ENCODE measurements around the gene TRAFD1.

GRCh38 chr12:112112409-112113133 is 12.8 kb upstream of the TRAFD1 start:
- no peak for TF ChIP-seq CTCF (IDR thresholded peaks at IDR 0.05; ENCODE audit: borderline replicate concordance, extremely low read depth, low read length, poor library complexity, severe bottlenecking)
- no peak for TF ChIP-seq EZH2 (IDR thresholded peaks at IDR 0.05; ENCODE audit: borderline replicate concordance, low read depth, low read length, severe bottlenecking)

All from DND-41 (cell line).